ENCODE results near the gene NEO1.
A peak's percentile ranks its signal among the peaks of the same experiment; 100 is the strongest.

The NEO1 gene

GRCh38 chr15:73331991-73332925 is 280.0 kb downstream of the NEO1 start:
- no peak for DNase-seq

GRCh38 chr15:73333001-73333400 is 280.7 kb downstream of the NEO1 start:
- no peak for DNase-seq

- no peak for DNase-seq
These were observed 281.8 kb downstream of the NEO1 start for GRCh38 chr15:73334086-73334485.

GRCh38 chr15:73335026-73335425 is 282.8 kb downstream of the NEO1 start:
- no peak for DNase-seq

- no peak for DNase-seq
These were observed 283.2 kb downstream of the NEO1 start for GRCh38 chr15:73335471-73335870.

GRCh38 chr15:73336756-73337155 is 284.5 kb downstream of the NEO1 start:
- no peak for DNase-seq

GRCh38 chr15:73337187-73337586 is 284.9 kb downstream of the NEO1 start:
- DNase-seq: no peak

GRCh38 chr15:73338058-73338457 is 285.8 kb downstream of the NEO1 start:
- DNase-seq: no peak

- DNase-seq: no peak
These were observed 286.5 kb downstream of the NEO1 start for GRCh38 chr15:73338606-73339374.

GRCh38 chr15:73340502-73341192 is 288.4 kb downstream of the NEO1 start:
- DNase-seq: no peak

- DNase-seq: no peak
These were observed 289.8 kb downstream of the NEO1 start for GRCh38 chr15:73341886-73342600.

- DNase-seq: no peak
These were observed 291.8 kb downstream of the NEO1 start for GRCh38 chr15:73344056-73344455.

- no peak for DNase-seq
These were observed 293.4 kb downstream of the NEO1 start for GRCh38 chr15:73345658-73346057.

GRCh38 chr15:73346735-73347312 is 294.6 kb downstream of the NEO1 start:
- DNase-seq: peak; percentile 43

GRCh38 chr15:73349191-73349590 is 296.9 kb downstream of the NEO1 start:
- DNase-seq: no peak

- no peak for DNase-seq
These were observed 299.8 kb downstream of the NEO1 start for GRCh38 chr15:73352082-73352481.

- DNase-seq: no peak
These were observed 301.5 kb downstream of the NEO1 start for GRCh38 chr15:73353734-73354133.

- no peak for DNase-seq
These were observed 302.0 kb downstream of the NEO1 start for GRCh38 chr15:73354241-73354640.
